Anterior cingulate cortex (tissue), 58 donors: Measurements from ENCODE around the gene COL18A1.
A peak's percentile ranks its signal among the peaks of the same experiment; 100 is the strongest.
"Not testable (repeated sequence)": the region's sequence is repeated elsewhere in the genome, so short reads cannot be mapped to it uniquely, and the experiment has no call there.

Experiments used
- DNase-seq, 58 donors: peaks; one replicate each; lab custom pipeline; 2025; lab: John Stamatoyannopoulos, UW

The COL18A1 gene

DNA sequence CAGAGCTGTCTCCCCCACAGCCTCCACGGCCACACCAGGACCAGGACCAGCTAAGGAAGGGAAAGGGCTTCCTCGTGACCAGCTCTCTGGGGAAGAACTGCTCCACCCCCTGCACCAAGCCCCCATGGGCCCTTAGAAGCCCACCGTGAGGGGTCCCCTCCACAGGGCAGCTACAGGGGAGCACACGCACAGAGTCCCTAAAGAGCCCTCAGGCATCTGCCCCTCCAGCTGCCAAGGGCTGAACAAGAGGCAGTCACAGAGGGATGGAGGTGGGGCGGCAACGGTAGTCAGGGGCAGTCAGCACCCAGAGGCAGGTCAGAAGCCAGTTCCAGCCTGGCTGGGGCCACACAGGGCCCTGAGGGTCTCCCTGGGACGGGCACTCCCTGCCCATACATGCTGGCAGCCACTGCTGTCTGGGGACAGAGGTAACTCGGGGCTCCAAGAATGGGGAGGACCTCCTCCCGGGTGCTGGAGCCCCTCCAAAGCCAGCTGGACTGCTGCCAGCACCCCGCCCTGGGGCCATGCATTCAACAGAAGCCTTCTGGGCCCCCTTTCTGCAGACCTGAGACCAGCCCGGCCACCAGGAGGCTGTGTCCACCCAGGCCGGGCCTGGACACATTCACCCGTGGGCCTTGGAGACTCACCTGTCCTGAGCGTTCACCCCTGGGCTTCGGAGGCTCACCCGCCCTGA, 118.6 kb downstream of the COL18A1 start:
- DNase-seq = no peak

DNA sequence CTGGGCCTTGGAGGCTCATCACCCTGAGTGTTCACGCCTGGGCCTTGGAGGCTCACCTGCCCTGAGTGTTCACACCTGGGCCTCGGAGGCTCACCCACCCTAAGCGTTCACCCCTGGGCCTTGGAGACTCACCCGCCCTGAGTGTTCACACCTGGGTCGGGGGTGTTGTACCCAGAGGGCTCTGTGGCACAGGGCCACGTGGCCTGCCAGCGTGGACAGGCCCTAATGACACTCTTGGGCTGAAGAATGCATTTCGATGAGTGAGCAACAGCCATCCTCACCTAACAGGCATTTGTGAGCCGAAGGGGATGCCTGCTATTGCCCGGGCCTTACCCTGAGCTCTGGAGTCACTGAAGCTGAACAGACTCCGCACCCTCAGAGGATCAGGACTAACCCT, 119.8 kb downstream of the COL18A1 start:
- DNase-seq = no peak

DNA sequence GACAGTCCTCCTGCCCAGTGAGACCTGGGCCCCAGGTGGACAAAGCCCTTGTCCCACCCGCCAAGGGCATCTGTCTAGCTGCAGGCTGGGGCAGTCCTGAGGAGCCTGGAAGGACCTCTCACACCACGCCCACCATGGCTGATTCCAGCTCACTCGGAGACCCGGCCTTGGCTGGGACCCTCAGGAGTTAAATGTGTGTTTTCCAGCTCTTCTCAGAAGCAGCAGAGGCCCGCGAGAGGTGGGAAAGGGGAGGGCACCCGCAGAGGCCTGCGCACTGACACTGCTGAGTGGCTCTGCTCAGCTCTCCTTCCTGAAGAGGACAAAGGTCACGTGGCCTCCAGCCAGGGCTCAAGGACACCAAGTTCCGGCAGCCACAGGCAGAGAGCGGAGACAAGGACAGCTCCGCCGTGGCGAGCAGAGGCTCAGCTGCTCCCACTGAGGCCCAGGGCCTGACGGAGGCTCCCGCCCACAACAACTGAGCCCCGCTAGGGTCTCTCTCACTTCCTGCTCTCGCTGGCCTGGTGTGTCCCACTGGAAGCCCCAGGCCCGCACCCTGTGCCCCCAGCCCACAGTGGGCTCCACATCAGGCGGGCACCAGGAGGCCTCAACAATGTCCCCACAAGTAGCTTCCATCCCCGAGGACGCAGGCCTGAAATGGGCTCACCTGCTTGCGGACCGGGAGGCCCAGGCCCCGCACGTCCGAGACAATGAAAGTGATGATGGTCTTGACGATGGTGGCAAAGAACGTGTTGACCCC, 120.4 kb downstream of the COL18A1 start:
- no peak for DNase-seq

DNA sequence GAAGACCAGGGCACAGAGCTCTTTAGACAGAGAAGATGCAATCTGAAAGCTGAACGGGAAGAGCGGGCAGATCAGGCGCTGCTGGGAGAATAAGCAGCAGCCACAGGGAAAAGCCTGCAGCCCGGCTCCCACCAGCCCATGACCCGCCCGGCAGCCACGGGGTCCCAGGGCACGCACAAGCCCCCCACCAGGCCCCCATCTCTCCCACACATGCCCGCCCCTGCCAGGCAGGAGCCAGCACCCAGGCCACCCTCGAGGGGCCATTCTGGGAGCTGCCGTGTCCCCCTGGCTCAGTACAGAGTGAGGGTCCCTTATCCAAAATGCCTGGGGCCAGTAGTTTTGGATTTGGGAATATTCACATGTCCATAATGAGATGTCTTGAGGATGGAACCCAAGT, 120.9 kb downstream of the COL18A1 start:
- DNase-seq = no peak

DNA sequence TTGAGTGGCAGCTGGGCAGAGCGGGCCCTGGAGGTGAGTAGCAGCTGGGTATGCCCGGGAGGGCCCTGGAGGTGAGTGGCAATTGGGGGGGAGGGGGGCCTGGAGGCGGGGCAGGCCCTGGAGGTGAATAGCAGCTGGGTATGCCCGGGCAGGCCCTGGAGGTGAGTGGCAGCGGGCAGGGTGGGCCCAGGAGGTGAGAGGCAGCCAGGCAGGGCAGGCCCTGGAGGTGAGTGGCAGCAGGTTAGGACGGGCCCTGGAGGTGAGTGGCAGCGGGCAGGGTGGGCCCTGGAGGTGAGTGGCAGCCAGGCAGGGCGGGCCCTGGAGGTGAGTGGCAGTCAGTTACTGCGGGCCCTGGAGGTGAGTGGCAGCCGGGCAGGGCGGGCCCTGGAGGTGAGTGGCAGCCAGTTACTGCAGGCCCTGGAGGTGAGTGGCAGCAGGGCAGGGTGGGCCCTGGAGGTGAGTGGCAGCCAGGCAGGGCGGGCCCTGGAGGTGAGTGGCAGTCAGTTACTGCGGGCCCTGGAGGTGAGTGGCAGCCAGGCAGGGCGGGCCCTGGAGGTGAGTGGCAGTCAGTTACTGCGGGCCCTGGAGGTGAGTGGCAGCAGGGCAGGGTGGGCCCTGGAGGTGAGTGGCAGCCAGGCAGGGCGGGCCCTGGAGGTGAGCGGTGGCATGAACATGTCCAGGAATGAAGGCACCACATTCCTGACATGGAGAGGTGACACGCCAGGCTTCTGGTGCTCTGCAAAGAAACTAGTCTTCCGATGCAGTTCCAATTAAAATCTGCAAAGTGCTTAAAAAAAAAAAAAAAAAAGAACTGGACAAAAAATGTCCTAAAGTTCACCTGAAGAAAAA, 122.4 kb downstream of the COL18A1 start:
- not testable (repeated sequence) for DNase-seq

DNA sequence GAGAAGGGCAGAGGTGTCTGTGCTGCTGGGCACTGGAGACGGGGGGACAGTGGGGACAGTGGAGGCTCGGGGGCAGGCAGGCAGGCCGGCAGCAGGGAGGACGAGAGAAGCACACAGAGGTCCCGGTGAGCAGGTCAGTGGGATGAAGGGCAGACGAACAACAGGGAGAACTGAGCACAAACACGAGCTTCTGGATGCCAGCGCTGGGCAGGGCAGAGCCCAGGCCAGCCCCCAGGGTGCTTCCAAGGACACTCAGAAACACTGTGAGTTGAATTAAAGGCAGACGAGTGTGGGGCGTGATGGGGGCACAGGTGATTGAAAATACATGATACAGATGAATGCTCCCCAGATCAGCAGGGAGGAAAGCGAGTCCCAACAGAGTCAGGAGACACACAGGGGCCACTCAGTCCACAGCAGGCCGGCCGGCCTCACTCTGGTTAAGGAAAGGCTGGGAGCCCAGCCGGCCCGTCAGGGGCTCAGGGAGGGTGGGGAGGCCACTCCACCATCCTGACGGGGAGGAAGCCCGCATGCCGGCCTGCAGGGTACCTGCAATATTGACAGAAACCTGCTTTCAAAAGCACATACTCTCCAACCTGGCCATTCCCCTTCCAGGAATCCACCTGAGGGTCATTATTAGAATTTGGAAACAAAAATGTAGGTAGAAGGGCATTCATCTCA, 123.2 kb downstream of the COL18A1 start:
- DNase-seq = no peak

DNA sequence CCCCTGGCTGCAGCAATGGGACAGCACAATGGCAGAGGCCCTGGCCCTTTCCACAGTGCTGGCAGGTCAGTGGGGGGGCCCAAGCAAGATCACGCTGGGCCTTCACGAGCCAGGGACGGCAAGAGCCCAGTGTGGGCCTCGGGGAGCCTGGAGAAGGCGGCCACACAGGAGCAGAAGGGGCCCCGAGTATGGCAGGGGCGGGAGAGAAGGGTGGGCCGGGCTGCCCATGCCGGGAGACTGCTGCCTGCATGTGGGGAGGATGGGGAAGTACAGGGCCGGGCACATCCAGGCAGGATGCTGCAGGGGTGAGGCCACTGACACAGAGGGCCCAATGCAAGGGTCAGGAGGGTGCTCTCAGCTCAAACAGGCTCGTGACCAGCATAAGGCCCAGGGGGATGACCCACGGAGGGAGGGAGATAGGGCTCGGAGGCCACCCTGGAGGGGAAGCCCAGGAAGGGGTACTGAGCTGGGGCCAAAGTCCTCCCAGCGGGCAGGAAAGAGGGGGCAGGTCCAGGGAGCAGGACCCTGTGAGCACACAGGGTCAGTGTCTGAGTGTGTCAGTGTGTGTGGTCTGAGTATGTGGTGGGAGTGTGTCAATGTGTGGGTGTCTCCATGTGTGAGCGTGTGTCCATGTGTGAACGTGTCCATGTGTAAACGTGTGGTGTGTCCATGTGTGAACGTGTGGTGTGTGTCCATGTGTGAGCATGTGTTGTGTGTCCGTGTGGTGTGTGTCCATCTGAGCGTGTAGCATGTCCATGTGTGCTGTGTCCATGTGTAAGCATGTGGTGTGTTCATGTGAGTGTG, 124.2 kb downstream of the COL18A1 start:
- peak in 1 of 58 donors; percentile 43 for DNase-seq

DNA sequence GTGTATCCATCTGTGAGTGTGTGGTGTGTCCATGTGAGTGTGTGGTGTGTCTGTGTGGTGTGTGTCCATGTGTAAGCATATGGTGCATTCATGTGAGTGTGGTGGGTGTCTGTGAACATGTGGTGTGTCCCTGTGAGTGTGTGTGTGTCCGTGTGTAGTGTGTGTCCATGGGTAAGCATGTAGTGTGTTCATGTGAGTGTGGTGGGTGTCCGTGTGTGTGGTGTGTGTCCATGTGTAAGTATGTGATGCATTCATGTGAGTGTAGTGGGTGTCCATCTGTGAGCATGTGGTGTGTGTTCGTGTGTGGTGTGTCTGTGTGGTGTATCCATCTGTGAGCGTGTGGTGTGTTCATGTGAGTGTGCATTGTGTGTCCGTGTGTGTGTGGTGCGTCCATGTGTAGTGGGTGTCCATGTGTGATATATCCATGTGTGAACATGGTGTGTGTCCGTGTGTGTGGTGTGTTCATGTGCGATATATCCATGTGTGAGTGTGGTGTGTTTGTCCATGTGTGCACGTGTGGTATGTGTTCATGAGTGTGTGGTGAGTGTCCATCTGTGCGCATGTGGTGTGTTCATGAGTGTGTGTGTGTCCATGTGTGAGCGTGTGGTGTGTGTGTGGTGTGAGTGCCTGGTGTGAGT, 124.9 kb downstream of the COL18A1 start:
- no peak for DNase-seq

DNA sequence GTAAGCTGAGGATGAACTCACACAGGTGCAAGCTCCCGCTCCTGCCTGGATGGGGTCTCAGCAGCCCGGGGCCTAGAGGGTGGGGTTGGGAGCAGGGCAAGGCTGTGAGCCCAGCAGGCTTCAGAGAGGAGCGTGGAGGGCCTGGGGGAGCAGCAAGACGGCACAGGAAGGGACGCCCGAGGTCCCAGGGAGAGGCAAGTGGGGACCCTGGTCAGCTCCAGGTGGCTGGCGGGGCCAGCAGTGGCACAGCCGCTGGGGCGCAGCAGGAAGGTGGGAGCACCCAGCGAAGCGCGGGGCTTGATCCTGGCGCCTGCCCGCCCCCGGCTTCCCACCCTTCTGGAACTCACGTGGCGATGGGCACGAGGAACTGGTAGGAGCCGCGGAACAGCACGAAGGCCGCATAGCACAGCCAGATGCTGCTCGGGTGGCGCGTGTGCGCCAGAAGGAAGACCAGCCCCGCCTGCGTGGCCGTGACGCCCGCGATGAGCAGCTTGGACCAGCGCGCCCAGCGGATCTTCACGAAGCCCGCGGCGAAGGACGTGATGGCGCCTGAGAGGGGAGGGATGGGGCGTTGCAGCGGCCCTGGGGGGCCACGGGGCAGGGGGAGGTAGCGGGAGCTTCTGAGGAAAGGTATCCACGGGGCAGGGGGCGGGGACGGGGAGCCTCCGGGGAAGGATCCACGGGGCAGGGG, 125.6 kb downstream of the COL18A1 start:
- DNase-seq = no peak

DNA sequence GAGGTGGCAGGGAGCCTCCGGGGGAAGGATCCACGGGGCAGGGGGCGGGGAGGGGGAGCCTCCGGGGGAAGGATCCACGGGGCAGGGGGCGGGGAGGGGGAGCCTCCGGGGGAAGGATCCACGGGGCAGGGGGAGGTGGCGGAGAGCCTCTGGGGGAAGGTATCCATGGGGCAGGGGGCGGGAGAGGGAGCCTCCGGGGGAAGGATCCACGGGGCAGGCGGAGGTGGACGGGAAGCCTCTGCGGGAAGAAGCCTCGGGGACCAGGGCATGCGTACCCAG, 126.1 kb downstream of the COL18A1 start:
- not testable (repeated sequence) for DNase-seq

DNA sequence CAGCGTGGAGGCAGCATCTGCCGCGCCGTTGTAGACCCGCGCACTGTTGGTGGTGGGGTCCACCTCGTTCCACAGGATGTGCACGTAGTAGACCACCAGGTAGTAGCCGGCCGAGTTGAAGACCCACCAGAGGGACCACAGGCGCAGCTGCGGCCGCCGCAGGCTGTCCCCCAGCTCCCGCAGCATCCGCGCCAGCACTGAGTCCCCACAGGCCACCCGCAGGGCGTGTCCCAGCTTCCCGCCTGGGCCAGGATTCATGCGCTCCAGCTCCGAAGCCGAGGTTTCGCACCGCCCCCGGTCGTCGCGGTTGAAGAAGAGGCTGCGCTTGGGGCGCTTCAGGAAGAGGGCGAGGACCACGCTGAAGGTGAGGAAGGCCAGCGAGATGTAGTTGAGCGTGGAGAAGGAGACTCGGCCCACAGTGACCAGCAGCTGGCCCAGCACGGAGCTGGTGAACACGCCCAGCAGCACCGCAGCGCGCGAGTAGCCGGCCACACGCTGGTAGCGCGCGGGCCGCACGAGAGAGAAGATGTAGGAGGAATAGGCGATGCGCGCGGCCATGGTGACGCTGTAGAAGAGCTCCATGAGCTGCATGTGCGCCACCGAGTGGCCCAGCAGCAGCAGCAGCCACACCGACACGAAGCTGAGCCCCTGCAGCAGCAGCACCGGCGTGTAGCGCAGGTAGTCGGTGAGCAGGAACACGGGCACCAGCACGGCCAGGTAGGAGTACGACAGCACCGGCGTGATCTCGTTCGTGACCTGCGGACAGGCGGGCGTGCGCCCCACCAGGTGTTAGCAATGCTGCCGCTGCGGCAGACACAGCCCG, 126.6 kb downstream of the COL18A1 start:
- no peak for DNase-seq

DNA sequence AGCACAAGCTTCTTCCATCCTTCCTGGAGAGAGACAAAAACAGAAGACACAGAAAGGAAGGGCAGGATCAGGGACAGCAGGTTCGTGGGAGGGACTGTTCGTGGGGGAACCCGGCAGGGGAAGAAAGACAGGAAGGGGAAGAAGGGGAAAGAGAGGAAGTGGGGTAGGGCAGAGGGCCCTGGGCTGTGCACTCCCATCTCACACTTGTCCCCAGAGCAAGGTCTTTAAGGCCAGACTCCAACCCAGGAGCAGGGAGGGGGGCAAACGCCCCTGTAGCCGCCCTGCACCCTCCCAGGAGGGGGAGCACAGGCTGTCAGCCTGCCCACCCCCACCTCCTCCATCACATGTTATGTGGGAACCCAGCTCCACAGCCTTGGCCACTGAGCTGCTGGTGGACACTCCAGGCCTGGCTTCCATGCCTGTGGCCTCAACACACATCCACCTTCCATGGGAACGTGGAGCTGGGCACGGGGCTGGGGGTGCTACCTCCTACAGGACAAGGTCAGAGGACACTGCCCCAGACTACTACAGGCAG, 127.9 kb downstream of the COL18A1 start:
- DNase-seq = peak in 5 of 58 donors; percentile 11 to 51 (median 38)

DNA sequence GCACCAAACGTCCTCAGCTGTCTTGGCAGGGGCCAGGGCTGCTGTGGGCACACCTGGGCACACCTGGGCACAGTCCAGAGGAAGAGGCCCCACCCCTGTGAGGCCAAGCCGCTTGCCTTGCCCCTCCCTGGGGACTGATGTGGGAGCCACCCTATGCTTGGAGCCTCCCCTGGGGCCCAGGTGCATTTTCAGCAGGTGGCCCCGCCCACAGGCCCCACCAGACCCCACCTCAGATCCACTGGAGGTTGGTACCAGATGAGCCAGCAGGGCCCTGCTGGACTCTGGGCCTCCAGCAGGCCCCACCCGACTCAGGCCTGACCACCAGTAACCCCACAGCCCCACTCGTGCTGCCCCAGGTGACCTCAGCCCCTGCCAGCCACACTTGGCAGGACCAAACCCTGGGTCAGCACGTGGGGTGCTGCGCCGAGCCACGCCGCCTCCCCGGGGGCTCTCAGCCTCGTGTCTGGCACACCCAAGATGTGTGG, 128.4 kb downstream of the COL18A1 start:
- peak in 1 of 58 donors; percentile 32 for DNase-seq

DNA sequence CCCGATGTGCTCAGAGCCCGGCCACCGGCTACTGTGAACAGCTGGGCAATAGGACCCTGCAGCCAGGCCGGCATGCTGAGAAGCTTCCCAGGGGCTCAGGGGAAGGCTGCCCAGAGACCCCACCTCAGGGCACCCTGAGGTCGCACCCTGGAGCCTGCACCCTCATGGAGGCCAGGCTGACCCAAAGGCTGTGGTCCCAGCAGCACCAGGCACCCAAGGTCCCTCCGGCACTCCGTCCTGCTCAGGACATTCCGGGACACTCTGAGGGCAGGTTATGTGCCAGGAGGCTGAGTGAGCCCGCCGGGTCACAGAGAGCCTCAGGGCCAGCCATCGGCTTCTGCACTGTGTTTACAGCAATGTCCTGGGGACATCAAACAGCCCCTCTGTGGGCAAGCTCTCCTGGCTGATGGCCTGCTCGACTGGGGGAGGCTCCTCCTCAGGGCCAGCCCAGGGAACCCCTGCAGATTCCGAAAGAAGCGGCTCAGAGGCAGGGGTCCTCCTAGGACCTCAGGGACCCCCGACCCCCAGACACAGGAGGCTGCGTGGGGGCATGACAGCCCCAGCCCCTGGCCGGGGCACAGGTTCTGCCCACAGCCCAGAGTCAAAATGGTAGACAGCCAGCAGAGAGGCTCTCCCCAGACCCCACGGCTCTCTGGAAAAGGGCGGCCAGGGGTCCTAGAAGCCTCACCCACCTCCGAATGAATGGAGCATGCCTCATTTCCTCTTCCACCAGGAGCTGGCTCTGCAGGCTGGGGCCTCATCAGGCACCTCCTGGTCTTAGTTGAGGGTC, 129.1 kb downstream of the COL18A1 start:
- DNase-seq = no peak

DNA sequence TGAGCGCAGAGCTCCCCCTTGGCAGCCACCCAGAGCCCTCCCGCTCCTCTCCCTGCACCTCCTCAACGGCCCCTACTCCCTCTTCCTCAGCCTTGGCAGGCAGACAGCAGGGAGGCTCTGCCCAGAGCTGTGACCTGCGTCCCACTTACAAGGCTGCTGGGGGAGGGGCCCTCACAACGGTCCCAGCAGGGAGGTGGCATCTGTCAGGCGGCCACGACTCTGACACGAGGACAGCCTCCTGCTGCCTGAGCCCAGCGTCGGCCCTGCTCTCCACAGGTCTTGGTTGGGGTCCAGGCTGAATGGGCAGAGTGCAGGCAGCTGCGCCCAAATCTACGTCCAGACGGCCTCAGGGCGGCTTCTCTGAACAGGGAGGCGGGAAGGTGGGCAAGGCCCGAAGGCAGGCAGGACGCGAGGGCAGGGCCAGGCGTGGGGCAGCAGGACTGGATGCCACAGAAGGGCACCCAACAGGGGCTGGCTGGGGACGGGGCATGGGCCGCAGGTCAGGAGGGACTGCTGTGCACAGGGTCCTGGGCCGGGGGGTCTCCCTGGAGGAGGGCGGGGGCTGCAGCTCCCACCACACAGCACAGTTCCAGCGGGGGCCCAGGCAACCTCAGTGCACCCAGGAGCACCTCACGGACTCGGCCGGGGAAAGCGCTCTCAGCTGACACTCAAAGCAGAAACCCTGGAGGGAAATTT, 129.8 kb downstream of the COL18A1 start:
- peak in 48 of 58 donors; percentile 28 to 87 (median 64) for DNase-seq
